ENCODE measurements around the gene RCSD1.

Gene RCSD1

DNA sequence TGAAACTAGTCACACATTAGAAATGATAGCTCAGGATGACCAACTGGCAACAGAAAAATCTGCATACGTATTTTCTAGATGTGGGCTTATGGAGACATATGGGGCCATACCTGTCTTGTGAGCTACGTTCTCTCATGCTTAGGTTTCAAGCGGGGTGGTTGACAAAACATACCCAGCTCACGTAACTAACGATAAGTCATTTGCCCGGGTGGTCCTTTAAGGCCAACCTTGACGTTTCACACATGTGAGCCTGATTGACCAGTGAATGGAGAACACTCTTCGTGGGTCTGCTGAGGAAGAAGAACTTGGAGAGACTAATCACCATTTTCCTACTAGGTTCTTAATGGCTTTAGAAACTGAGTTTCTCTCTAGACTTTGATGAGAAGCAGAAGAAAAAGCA, 13.5 kb upstream of the RCSD1 start:
- peak overlapping the region; percentile 8 for H3K27ac ChIP-seq
- no peaks in the 10 kb centered on the region for H3K9me3 ChIP-seq (ENCODE audit: control insufficient read depth, low read length)
- H3K36me3 ChIP-seq (ENCODE audit: control insufficient read depth, insufficient read depth, low read length), result no peaks in the 10 kb centered on the region
- H3K4me2 ChIP-seq (ENCODE audit: low read length), result no peak overlapping the region
- H3K79me2 ChIP-seq, result no peaks in the 10 kb centered on the region
- H2AFZ ChIP-seq, result no peak overlapping the region
- no peaks in the 10 kb centered on the region for H3K4me1 ChIP-seq
- no peak overlapping the region for H3K4me3 ChIP-seq (ENCODE audit: low read depth, low read length)
- TF ChIP-seq, protein P1, sequence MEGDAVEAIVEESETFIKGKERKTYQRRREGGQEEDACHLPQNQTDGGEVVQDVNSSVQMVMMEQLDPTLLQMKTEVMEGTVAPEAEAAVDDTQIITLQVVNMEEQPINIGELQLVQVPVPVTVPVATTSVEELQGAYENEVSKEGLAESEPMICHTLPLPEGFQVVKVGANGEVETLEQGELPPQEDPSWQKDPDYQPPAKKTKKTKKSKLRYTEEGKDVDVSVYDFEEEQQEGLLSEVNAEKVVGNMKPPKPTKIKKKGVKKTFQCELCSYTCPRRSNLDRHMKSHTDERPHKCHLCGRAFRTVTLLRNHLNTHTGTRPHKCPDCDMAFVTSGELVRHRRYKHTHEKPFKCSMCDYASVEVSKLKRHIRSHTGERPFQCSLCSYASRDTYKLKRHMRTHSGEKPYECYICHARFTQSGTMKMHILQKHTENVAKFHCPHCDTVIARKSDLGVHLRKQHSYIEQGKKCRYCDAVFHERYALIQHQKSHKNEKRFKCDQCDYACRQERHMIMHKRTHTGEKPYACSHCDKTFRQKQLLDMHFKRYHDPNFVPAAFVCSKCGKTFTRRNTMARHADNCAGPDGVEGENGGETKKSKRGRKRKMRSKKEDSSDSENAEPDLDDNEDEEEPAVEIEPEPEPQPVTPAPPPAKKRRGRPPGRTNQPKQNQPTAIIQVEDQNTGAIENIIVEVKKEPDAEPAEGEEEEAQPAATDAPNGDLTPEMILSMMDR (IDR thresholded peaks at IDR 0.05), result no peak
- H3K27me3 ChIP-seq (ENCODE audit: control insufficient read depth, insufficient read depth, low read length), result no peaks in the 10 kb centered on the region
- H3K9ac ChIP-seq, result no peak overlapping the region

DNA sequence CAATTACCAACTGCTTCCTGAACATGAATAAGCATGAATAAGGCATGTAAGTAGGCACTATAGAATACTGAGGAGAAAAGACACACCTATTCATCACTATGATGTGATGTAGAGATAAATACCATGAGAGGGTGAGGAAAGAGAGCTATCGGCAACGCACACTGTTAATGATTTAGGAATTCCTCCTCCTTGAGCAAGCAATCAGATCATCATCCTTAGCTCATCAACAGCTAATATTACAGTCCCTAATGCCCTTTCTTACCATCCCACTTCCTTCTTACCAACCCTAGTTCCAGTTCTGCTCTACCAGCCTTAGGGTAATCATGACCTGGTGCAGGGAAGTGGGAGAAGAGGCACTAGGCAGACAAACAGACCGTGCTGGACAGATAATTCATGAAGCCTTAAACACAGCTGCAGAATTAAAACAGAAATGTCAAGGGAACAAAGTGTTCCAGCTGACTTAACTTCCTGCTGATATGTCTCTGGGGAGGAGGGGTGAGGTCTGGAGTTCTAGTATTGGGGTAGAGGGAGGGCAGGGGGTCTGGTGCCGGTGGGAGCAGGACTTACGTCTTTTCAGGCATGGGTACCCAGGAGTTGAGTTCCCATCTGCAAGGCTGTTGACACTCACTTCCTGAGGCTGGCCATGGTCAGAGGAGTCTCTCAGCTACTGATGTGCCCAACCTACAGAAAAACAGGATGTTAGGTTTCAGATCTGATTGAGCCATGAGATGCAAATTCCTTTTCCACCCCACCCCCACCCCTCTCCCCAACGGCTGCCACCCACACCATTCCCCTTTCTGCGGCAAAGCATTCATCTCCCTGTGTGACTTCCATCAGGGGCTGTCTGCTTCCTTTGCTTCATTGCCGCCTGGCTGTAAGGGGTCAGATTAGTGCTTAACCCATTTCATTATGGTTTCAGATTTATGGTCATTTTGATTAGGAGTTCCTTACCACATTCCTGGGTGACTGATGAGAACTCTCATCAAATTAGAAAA, 12.6 kb upstream of the RCSD1 start:
- TF ChIP-seq, protein P1 (IDR thresholded peaks at IDR 0.05), result no peak
- Histone ChIP-seq H3K9me3 (ENCODE audit: control insufficient read depth, low read length) (no peaks in the 10 kb centered on the region), H3K4me2 (ENCODE audit: low read length) (no peak overlapping the region), H3K4me1 (no peaks in the 10 kb centered on the region), H3K27me3 (ENCODE audit: control insufficient read depth, insufficient read depth, low read length) (no peaks in the 10 kb centered on the region), H2AFZ (no peak overlapping the region), H3K79me2 (no peaks in the 10 kb centered on the region), H3K27ac (peak overlapping the region; percentile 8), H3K36me3 (ENCODE audit: control insufficient read depth, insufficient read depth, low read length) (no peaks in the 10 kb centered on the region), H3K4me3 (ENCODE audit: low read depth, low read length) (no peak overlapping the region), H3K9ac (no peak overlapping the region)

DNA sequence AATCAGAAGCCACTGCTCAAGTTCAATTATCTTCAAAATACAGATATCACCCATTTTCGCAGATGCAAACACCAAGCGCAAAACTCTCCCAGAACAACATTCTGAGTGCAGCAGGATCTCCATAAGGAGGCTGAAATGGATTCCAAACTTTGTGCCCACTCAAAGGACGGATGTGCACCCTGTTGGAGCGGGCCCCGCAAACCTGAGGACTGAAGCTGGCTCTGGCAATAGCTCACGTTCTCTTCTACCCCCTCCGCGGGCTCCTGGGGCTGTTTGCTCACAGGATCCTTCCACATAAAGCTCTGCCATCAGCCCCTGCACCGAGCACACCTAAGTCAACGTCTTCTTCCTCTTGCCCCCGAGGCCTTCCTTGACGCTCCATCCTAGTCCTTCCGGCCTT, 11.7 kb upstream of the RCSD1 start:
- Histone ChIP-seq H3K36me3 (ENCODE audit: control insufficient read depth, insufficient read depth, low read length) (no peaks in the 10 kb centered on the region), H2AFZ (no peak overlapping the region), H3K79me2 (no peaks in the 10 kb centered on the region), H3K27me3 (ENCODE audit: control insufficient read depth, insufficient read depth, low read length) (no peaks in the 10 kb centered on the region), H3K27ac (no peak overlapping the region), H3K4me2 (ENCODE audit: low read length) (no peak overlapping the region), H3K9me3 (ENCODE audit: control insufficient read depth, low read length) (no peaks in the 10 kb centered on the region), H3K9ac (no peak overlapping the region), H3K4me3 (ENCODE audit: low read depth, low read length) (no peak overlapping the region), H3K4me1 (no peaks in the 10 kb centered on the region)
- TF ChIP-seq, protein P1 (IDR thresholded peaks at IDR 0.05), result no peak

DNA sequence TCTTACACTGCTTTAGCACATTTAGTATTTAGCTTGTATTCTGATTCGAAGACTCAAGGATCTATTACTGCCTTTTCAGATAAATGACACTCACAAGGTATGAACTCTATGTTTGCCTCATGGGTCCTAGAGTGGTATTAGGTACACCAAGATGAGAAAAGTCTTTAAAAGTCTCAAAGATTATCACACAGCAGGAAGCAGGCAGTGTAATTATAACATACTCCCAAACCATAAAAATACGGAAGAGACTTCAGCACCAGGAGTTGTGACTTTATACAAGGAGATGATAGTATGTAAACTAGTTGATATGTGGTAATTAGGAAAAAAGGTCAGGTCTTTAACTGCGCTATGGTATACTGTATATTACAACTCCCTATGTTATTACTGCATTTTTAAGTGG, 11.2 kb upstream of the RCSD1 start:
- Histone ChIP-seq H2AFZ (no peak overlapping the region), H3K4me1 (no peaks in the 10 kb centered on the region), H3K27me3 (ENCODE audit: control insufficient read depth, insufficient read depth, low read length) (no peaks in the 10 kb centered on the region), H3K4me3 (ENCODE audit: low read depth, low read length) (no peak overlapping the region), H3K36me3 (ENCODE audit: control insufficient read depth, insufficient read depth, low read length) (no peaks in the 10 kb centered on the region), H3K27ac (no peak overlapping the region), H3K9me3 (ENCODE audit: control insufficient read depth, low read length) (no peaks in the 10 kb centered on the region), H3K4me2 (ENCODE audit: low read length) (no peak overlapping the region), H3K9ac (no peak overlapping the region), H3K79me2 (no peaks in the 10 kb centered on the region)
- TF ChIP-seq, protein P1 (IDR thresholded peaks at IDR 0.05), result no peak
